Activated CD4-positive, alpha-beta T cell treated with anti-CD3 and anti-CD28 coated beads, Interleukin-2, amount 50 U/mL, for 24 hours (primary cell): Measurements from ENCODE around the gene MTMR3.

Experiments used
- DNase-seq, 2 donors: peaks; one replicate each; pipeline ENCODE4 v3.0.0-alpha.2; 2020; ENCODE audit warnings: low read depth in 1 of 2, low spot score in 1 of 2

Gene MTMR3

DNA sequence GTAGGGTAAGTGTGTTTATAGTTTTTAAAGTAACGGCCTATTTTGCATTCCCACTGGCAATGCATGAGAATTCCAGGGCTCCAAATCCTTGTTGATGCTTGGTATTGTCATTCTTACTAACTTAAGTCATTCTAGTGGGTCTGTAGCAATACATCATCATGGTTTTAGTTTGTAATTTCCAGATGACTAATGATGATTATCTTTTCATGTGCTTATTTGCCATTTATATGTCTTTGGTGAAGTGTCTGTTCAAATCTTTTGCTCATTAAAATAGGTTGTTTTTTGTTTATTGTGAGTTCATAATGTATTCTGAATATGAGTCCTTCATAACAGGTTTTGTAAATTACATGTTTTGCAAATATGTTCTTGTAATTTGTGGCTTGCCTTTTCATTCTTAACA lies 31.2 kb downstream of the MTMR3 start:
- DNase-seq: no peak

DNA sequence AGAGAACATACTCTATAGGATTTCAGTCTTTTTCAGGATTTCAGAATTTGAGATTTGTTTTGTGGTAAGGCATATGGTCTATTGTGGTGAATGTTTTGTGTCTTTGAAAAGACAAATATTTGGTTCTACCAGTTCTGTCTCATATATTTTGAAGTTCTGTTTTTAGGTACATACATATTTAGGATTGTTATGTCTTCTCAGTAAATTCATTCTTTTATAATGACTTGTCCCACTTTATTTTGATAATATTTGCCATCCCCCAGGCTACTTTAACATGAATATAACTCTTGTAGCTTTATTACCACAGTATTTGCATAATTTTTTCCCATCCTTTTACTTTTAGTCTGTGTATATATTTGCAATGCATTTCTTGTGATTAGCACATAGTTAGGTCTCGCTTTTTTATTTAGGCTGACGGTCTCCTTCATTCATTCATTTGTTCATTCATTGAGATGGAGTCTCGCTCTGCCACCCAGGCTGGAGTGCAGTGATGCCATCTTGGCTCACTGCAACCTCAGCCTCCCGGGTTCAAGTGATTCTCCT lies 32.1 kb downstream of the MTMR3 start:
- no peak for DNase-seq

DNA sequence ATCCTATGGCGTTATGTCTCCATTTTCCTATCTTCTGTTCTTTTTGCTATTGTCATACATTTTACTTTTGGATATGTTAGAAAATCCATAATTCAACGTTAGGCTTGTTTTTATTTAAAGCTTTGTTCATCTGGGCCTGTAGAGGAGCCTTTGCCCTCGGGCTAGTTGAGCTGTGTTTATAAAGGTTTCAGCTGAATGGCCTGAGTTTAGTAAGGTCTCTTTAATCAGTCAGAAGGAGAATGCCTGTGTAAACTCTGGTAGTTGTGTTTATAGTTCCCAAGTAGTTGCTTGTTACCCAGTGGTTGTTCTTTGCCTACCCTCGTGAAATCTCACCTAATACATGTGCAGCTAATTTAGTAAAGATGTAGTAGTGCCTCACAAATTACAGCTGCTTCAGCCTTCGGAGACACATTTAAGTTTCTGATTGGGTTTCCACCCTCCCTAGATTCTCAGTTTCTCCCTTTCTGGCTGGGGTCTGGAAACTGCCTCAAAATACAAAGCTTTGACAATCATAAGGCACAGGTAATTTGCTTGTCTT lies 33.1 kb downstream of the MTMR3 start:
- no peak for DNase-seq

DNA sequence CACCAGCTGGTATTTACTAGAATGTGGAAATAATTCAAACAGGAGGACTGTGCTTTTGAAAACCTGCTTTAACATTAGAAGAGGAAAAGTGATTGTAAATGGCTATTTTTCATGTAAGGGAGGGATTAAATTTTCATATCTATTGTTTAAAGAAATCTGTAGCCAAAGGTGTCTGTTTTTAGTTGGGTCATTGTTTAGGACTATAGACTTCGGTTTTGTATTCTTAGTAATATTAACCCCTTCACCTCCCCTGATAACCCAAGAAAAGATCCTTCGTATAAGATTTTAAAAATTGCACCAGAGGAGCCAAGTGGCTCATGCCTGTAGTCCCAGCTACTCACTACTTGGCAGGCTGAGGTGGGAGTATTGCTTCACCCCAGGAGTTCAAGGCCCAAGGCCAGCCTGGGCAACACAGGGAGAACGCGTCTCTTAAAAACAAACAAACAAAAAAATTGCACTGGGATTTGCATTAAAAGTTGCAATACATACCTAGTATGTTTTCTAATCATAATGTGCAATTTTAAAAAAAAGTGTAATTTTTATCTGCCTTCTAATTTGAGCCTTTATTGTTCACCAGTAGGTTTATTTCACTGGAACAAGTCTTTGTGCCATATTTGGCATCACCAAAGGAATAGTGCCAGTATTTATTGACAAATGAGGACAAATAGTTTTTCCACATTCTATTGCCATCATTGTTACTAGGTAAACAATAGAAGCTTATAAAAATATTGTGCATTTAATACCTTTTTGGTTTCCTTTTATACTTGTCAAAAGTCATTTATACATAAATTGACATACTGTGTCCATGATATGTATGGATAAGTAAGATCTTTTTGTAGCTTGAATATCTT lies 34.3 kb downstream of the MTMR3 start:
- DNase-seq: no peak

DNA sequence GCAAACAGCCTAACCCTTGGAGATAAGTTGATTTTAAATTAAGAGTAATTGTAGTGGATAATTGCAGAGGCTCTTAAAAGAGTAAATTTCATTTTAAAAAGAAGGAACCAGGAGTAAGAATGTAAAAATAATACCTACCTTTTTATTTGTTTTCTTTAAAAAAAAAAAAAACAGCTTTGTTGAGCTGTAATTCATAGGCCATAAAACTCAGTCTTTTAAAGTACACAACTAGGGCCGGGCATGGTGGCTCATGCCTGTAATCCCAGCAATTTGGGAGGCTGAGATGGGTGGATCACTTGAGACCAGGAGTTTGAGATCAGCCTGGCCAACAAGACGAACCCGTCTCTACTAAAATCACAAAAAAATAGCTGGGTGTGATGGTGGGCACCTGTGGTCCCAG lies 42.4 kb downstream of the MTMR3 start:
- no peak for DNase-seq

DNA sequence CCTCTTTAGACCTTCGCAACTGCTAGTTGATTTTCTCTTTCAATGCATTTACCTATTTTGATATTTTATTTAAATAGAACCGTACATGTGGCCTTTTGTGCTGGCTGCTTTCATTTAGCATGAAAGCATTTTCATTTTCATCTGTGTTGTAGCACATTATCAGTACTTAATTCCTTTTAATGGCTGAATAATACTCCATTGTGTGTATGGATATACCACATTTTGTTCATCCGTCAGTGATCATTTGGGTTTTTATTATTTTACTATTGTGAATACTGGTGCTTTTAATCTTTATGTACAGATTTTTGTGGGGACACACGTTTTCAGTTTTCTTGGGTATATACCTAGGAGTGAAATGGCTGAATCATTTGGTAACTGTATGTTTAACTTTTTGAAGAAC lies 43.1 kb downstream of the MTMR3 start:
- DNase-seq: no peak

DNA sequence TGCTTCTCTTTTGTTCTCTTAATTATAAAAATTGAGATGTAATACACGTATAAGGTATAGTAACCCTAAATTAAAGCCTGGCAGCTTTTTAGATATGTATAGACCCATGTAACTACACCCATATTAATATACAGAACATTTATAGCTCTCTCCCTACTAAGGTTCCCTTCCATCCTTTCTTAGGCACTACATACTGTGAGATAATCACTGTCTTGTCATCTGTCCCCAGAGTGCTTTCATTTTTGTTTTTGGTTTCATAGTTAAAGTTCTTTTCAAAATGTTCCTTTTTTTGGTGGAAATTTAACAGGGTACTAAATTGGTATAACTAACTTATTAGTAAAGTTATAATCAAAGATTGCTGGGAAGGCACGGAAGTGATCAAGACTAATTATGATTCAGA lies 49.2 kb downstream of the MTMR3 start:
- DNase-seq: no peak

DNA sequence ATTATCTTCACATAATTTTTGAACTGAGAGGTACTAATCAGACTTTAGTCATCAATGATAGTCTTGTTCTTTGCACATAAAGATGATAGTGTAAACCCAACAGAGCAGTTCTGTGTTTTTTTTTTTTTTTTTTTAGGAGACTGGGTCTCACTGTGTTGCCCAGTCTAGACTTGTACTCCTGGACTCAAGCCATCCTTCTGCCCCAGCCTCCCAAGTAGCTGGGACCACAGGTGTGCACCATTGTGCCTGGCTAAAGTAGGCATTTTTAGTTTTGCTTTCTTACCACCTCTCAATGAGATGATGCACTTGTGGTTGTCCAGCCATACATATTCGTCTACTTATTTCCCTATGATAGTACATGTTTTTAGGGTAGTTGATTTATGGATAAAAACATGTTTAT lies 50.6 kb downstream of the MTMR3 start:
- no peak for DNase-seq

DNA sequence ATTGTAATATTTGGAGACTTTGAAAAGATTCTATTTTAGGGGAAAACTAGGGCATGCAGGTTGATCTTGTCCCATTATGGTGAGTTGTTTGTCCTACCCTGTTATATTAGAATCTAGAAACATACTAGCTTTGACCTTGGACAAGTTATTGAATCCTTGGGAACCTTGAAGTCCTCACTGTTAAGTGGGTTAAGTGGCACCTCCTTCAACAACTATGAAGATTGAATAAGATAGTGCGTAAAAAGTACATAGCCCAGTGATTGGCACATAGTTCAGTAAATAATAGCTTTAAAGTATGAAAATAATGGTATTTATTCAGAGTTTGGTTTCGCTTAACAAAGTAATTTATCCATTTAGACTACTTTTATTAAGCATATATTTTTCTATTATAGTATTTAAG lies 51.6 kb downstream of the MTMR3 start:
- no peak for DNase-seq

DNA sequence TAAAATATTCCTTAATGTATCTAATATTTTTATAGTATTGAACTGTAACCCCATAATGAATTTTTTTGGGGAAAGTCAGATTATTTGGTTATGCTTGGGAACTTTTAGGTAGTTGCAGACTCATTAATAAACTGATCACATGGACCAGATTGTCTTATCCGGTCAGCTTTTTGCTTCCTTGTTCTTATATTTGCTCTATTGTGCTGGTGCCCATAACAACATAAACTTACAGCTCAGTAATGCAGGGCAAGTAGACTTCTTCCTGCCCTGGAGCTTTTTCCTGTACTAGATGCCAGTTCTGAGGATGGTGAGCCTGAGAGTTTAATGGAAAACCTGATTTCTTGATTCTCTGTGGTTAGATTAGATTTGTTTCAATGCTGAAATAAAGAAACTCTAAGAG lies 53.2 kb downstream of the MTMR3 start:
- no peak for DNase-seq

DNA sequence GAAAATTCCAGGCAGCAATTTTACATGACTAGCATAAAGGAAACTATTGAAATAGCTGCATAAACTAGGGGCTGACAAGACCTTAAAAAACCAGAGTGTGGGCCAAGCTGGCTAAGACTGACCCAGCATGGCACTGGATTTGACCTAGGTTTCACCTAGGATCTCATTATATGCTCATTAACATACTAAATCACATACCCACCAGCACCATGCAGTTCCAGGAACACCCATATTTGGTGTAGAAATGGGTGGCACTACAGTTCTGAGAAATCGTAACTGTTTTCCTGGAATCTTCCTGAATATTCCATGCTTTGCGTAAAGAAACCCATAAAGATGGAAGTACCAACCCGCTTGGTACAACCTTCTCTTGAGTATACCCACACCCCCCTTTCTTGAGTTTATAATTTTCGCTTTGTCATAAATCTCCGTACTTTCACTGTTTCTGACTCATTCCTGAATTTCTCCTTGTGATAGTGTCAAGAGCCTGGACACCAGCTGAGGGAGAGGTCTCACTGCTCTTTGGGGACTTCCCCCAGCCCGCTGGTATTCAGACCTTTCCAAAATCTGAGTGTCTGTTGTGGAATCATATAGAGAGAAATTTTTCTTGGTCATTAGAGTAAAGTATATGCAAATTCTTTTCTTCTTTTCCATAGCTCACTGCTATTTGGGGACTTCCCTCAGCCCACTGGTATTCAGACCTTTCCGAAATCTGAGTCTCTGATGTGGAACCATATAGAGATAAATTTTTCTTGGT lies 55.1 kb downstream of the MTMR3 start:
- no peak for DNase-seq

DNA sequence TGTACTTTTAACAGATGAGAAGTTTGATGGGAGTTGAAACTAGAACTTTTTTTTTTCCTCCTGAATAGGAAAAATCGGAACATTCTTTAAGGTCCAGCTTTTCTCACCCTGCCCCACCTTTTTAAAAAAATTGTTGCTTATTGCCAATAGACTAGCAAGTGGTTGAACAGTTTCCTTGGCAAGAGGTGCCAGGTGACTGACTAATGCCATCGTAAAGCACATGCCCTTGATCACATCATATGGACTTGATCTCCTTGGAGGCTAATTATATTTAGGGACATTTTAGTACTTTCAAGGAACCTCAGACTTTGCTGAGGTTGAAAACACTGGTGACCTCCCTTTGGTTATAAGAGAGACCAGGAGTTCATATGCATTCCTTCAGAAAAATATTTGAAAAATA lies 57.6 kb downstream of the MTMR3 start:
- no peak for DNase-seq

DNA sequence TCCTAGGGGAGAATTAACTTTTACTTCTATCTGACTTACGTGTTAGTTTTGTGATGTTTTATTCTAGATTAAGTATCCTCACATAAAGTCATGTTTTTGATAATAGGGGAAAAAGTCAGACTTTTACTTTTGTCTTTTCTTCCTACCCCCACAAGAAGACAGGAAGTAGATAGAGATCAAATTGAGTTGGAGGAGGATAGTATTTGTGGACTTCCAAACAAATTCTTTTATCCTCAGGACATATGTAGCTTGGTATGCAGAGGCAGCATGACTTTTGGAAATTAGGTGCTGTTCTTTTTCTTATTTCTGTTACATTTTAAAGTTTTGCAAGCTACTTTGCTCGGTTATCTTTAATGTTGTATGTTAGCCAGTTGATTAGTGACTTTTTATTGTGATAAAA lies 61.4 kb downstream of the MTMR3 start:
- no peak for DNase-seq

DNA sequence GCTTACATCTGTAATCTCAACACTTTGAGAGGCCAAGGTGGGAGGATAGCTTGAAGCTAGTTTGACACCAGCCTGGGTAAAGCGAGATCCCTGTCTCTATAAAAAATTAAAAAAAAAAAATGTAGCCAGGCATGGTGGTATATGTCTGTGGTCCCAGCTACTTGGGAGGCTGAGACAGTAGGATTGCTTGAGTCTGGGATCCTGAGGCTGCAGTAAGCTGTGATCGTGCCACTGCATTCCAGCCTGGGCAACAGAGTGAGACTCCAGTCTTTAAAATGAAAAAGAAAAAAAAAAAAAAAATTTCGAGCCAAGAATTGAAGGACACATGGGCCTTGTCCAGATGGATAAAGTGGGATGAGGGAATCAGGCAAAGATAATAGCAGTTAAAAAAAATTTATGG lies 62.5 kb downstream of the MTMR3 start:
- DNase-seq: no peak

DNA sequence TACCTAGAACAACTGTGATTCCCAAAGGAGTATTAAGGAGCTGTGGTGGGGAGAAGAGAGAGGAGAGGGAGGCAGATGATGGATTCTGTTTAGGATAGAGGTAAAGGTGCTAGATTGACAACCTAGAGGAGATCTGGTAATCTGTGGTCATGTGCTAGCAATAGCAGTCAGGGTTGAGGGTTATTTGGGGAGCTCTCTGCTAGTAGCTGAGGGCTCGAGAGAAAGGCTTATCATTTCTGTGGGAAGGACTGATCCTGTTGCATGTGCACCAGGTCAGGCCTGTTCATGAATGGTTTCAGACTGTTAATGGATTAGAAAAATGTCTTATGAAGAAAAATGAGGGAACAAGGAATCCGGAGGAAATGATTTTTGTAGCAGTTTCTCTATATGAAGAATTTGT lies 63.2 kb downstream of the MTMR3 start:
- no peak for DNase-seq

DNA sequence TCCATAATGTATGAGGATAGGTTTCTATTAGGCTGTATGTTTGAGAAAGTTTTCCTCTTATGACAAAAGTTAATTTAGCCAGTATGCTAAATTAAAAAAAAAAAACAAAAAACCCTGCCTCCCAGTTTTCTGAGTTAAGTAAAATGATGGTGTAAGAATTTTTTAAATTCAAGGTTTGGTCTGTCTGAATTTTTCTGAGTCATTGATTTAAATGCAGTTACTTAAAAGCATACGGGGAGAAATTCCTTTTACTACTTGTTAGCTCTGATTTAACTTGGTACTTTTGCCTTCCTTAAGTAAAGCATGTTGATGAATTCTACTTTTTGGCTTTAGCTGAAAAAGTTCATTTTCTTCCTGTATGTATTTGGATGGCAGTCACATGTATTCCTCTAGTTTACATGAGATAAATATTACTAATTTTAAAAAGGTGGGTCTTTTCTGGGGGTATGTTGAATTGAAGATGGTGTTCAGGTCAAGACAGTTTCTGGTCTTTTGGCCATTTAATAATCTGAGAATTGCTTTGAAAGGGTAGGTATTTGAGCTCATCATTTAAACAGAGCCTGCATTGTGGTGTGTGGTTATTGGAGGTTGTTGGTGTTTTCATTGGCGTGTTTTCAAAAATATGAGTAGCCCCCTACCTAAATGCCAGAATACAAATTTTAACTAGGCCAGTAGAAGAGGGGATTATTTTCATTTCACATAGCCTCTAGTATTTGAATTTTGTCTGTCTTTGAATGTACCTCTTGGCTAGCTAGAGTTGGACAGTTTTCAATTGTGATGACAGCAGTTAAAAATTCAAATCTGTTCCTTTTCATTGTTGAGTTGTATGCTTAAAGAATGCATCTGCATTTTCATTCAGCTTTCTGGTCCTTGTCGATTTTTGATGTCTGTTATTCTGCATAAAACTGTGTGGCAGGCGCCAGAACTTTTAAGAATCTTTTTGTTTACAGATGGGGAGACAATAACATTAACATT lies 64.7 kb downstream of the MTMR3 start:
- DNase-seq: no peak

DNA sequence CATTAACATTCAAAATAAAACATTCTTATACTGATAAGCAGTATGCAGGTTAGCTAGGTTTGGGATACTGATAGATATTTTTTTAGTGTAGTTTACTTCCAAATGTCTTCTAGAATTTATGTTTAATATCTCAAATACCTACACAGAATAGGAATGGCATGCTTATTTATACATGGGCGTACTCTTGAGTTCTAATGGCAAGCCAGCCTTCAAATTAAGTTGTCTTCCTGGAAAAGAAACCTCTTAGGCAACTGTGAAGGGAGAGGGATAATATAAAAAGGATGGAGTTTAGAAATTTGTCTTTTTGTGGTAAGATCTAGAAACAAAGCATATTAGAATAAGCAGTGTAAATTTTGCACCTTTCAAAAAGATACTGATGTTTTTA lies 65.4 kb downstream of the MTMR3 start:
- DNase-seq: no peak

DNA sequence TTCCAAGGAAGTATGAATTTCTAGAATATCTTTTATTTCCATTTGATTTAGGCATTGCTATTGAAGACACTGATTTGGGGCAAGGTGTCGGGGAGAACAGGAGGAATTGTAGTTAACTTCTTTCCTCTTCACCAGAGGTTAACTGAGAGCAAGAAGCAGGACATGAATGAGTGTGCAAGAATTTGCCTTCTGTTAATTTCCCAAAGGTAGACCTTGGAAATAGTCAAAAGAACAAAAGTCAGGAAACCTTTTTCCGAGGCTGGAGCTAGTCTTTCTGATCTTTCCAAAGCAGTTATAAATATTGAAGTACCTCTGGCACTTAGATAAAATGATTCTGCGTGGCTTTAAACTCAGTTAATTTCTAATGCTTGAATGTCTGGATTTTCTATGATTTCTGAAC lies 66.9 kb downstream of the MTMR3 start:
- DNase-seq: no peak

DNA sequence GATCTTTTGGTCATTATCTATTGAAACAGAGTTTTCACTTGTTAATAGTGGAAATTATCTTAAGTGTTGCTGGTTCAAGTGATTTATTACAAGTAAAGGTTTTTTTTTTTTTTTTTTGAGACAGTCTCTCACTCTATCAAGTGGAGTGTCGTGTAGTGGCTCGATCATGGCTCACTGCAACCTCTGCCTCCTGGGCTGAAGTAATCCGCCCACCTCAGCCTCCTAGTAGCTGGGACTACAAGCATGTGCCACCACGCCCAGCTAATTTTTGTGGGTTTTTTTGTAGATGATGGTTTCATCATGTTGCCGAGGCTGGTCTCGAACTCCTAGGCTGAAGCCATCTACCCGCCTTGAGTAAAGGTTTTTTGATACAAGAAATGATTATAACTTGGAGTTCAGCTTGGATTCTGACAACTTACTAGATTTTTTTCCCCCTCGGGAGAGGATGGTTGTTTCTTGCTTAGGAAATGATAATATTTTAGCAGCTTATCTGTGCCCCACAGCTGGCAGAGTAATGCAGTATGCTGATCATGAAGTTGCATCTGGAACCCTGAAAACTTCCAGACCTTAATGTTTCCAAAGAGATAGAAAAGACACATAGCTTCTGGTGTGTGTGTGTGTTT lies 68.9 kb downstream of the MTMR3 start:
- no peak for DNase-seq

DNA sequence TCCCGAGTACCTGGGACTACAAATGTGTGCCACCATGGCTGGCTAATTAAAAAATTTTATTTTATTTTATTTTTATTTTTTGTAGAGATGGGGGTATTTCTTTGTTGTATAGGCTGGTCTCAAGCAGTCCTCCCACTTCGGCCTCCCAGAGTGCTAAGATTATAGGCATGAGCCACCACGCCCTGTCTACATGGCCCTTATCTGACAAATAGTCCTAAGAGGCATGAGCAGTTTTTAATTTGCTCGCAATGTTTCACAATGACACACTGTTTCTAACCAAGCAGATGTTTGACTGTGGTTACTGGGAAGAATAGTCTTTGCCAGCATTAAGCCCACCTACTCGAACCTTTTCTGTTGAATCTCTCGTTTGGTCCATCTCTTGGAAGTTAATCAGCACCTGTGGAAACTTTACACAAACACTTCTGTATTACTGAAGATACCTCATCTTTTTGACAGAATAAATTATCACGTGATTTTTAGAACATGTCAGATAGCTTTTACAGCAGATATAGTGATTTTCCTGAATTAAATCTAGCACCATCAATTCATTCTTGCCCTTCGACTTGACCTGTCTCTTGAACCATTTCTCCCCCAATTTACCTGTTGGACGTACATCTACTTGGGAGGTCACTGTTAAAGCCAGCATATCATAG lies 71.4 kb downstream of the MTMR3 start:
- DNase-seq: no peak
